ENCODE results near the gene ACIN1. TPM values are rescaled to one million over a fixed set of nuclear protein-coding genes. Genes with fewer than 3 reads are reported as not detected.

Gene ACIN1
- total RNA-seq, 4 donors from 2014 or later = 96.5 to 143 (median 108) TPM

DNA sequence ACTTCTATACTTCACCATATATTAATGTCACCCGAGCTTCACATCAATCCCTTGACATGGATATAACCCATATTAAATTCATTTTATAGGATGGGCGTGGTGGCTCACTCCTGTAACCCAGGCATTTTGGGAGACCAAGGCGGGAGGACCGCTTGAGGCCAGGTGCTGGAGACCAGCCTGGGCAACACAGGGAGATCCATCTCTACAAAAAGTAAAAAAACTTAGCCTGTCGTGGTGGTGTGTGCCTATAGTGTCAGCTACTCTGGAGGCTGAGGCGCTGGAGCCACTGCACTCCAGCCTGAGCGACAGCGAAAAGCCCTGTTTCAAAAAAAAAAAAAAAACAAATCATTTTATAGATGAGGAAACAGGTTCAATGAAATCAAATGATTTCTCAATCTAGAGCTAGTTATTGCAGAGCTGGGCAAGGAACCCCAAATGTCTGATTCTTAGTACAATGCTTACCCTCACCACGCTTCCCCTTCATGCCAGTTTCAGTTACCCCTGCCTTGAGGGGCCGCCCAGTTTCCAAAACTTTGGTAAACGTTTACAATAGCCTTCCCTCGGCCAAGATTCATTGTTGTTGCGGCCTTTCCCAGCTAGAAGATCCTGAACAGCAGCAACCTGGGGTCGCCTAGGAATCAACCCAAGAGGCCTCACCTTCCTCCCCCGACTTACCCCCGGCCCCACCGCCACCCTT is 61.0 kb downstream of the ACIN1 start:
- TF ChIP-seq POLR2A (IDR thresholded peaks at IDR 0.05) (no peak), EP300 (IDR thresholded peaks at IDR 0.05) (no peak)
- TF ChIP-seq, protein P1, sequence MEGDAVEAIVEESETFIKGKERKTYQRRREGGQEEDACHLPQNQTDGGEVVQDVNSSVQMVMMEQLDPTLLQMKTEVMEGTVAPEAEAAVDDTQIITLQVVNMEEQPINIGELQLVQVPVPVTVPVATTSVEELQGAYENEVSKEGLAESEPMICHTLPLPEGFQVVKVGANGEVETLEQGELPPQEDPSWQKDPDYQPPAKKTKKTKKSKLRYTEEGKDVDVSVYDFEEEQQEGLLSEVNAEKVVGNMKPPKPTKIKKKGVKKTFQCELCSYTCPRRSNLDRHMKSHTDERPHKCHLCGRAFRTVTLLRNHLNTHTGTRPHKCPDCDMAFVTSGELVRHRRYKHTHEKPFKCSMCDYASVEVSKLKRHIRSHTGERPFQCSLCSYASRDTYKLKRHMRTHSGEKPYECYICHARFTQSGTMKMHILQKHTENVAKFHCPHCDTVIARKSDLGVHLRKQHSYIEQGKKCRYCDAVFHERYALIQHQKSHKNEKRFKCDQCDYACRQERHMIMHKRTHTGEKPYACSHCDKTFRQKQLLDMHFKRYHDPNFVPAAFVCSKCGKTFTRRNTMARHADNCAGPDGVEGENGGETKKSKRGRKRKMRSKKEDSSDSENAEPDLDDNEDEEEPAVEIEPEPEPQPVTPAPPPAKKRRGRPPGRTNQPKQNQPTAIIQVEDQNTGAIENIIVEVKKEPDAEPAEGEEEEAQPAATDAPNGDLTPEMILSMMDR (IDR thresholded peaks at IDR 0.05) = no peak
- peak overlapping the region; percentile 51 to 81 (median 70) for H3K4me3 ChIP-seq
- 38 to 40% methylated on average over 16 to 17 of the region's 17 CpGs for WGBS, 2 donors
- peaks cover 0 to 24% (median 9%) of the 10 kb centered on the region in 4 donors for H3K4me1 ChIP-seq
- peak overlapping the region; percentile 88 to 97 (median 92) for H3K27ac ChIP-seq
- no peak for DNase-seq (ENCODE audit: low spot score in 2 of 2)
- no peaks in the 10 kb centered on the region for H3K9me3 ChIP-seq
- no peaks in the 10 kb centered on the region for H3K27me3 ChIP-seq
- peaks cover 0 to 45% (median 11%) of the 10 kb centered on the region in 3 donors for H3K36me3 ChIP-seq

DNA sequence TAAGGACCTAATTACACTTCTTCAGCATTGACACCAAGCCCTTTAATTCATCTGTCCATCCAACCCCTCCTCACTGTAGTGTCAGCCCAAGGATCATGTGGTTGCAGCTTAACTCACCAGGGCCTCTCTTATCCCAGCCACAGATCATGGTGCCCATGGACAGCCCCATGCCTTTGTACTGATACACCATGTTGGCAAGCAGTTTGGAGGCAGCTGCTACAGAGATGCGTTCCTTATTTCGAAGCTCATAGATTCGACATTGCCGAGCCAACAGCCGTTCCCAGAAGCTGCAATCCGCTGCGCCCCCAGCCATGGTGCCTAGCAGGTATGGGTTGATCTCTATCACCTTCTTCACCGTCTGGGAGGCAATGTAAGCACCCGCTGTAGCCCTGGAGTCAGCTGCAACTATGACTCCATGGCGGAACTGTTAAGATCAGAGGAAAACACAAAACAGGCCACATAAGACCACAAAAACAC is 61.6 kb downstream of the ACIN1 start:
- Histone ChIP-seq H3K27me3 (no peaks in the 10 kb centered on the region), H3K36me3 (peaks cover 0 to 52% (median 11%) of the 10 kb centered on the region in 3 donors), H3K4me3 (peak overlapping the region in 1 of 4 donors; percentile 81), H3K9me3 (no peaks in the 10 kb centered on the region), H3K4me1 (peaks cover 0 to 30% (median 9%) of the 10 kb centered on the region in 4 donors), H3K27ac (no peak overlapping the region)
- no peak for DNase-seq (ENCODE audit: low spot score in 2 of 2)
- TF ChIP-seq POLR2A (IDR thresholded peaks at IDR 0.05) (no peak), EP300 (IDR thresholded peaks at IDR 0.05) (no peak)
- TF ChIP-seq, protein P1 (IDR thresholded peaks at IDR 0.05) = no peak
- WGBS, 2 donors = 93 to 95% methylated on average over 10 of the region's 10 CpGs

DNA sequence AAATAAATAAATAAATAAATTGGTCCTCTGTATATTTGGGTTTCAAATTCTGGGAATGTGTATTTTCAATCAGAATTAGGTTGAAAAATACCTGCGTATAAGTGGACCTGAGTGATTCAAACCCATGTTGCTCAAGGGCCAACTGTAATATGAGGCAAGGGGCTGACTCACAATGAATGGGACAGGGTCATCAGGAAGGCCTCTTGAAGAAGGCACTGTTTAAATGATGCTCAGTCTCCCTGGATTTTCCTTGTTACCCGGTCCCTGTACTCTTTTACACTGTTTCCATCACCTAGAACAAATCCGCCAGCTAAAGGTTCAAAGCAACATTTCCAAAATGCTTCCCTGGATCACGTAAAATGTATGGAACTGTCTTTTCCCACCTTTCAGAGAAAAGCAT is 64.0 kb downstream of the ACIN1 start:
- peaks cover 0 to 74% (median 11%) of the 10 kb centered on the region in 3 donors for H3K36me3 ChIP-seq
- H3K9me3 ChIP-seq = no peaks in the 10 kb centered on the region
- WGBS, 2 donors = 93 to 94% methylated on average over 4 of the region's 4 CpGs
- peaks cover 0 to 31% (median 9%) of the 10 kb centered on the region in 4 donors for H3K4me1 ChIP-seq
- DNase-seq (ENCODE audit: low spot score in 2 of 2) = no peak
- no peak overlapping the region for H3K4me3 ChIP-seq
- no peaks in the 10 kb centered on the region for H3K27me3 ChIP-seq
- H3K27ac ChIP-seq = no peak overlapping the region
- TF ChIP-seq, protein P1 (IDR thresholded peaks at IDR 0.05) = no peak
- TF ChIP-seq POLR2A (IDR thresholded peaks at IDR 0.05) = no peak
- no peak for TF ChIP-seq EP300 (IDR thresholded peaks at IDR 0.05)

DNA sequence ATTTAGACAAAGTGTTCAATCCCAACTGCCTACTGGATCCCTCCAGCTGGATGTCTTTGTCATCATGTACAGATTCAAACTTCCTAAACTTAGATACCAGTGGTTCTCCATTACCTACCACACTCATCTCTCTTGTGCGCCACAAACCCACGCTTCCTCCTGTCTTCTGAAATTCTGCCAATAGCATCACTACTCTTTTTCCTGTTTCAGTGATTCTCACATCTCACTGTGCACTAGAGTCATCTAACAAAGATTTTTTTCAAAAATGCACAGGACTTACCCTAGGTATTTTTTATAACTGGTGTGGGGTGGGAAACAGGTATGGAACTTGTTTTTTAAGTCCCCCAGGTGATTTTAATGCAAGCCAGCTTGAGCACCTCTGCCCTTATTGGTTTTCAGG is 66.1 kb downstream of the ACIN1 start:
- WGBS, 2 donors = 64 to 72% methylated on average over 2 of the region's 2 CpGs
- Histone ChIP-seq H3K27ac (no peak overlapping the region), H3K9me3 (no peaks in the 10 kb centered on the region), H3K27me3 (no peaks in the 10 kb centered on the region), H3K4me3 (no peak overlapping the region), H3K4me1 (peaks cover 0 to 30% (median 7%) of the 10 kb centered on the region in 4 donors), H3K36me3 (peaks cover 2 to 94% (median 11%) of the 10 kb centered on the region in 3 donors)
- no peak for DNase-seq (ENCODE audit: low spot score in 2 of 2)
- TF ChIP-seq, protein P1 (IDR thresholded peaks at IDR 0.05) = no peak
- TF ChIP-seq EP300 (IDR thresholded peaks at IDR 0.05) (no peak), POLR2A (IDR thresholded peaks at IDR 0.05) (no peak)

DNA sequence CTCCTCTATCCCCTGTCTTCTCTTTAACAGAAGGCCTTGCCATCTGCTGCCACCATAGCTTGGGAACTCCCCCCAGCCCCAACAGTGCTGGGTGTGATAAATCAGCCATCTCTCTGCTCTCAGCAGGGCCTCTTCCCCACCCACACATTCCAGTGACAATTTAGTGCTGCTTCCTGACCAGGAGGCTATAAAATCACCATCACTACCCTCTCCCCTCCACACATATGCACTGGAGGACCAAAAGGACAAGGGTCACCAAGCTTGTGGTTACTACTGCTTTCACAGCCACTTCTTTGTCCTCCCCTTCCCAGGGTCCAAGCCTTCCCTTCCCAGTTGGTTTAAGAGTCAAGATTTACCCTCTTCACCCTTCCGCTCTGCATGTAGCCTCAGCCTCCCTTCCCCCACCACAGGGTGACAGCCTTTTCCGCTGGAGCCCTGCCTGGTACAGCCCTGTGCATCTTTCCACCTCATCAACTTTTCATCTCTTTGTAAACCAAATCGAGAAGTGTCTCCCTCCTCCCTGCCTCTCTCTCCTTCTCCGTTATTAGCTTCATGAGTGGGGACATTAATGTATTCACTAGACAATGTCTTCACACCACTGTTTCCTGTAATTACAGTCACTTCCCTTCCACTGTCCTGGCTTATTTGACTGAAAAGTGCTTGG is 69.7 kb downstream of the ACIN1 start:
- peaks cover 0 to 76% (median 2%) of the 10 kb centered on the region in 3 donors for H3K36me3 ChIP-seq
- H3K27me3 ChIP-seq = no peaks in the 10 kb centered on the region
- TF ChIP-seq, protein P1 (IDR thresholded peaks at IDR 0.05) = no peak
- TF ChIP-seq EP300 (IDR thresholded peaks at IDR 0.05) (no peak), POLR2A (IDR thresholded peaks at IDR 0.05) (no peak)
- peaks cover 0 to 15% (median 0%) of the 10 kb centered on the region in 4 donors for H3K4me1 ChIP-seq
- H3K27ac ChIP-seq = no peak overlapping the region
- WGBS, 2 donors = 39 to 49% methylated on average over 4 of the region's 4 CpGs
- H3K9me3 ChIP-seq = no peaks in the 10 kb centered on the region
- no peak overlapping the region for H3K4me3 ChIP-seq
- no peak for DNase-seq (ENCODE audit: low spot score in 2 of 2)

Data from tibial nerve (tissue), 4 donors.